Brain microvascular endothelial cell (primary cell): Measurements from ENCODE around the gene MECP2.

Source experiments
- DNase-seq: peaks from one replicate; pipeline ENCODE4 v3.0.0-alpha.2; 2020
- H3K27ac ChIP-seq: fragments of 250-450 bp; sonication (Bioruptor Pico); 2 replicates; pipeline ENCODE4 v1.5.1; 2020; ENCODE audit warnings: mild to moderate bottlenecking, moderate library complexity
- H3K27me3 ChIP-seq: fragments of 250-450 bp; sonication (Bioruptor Pico); replicated peaks from 2 replicates; pipeline ENCODE4 v1.5.1; 2020; ENCODE audit warnings: mild to moderate bottlenecking
- H3K36me3 ChIP-seq: fragments of 250-450 bp; sonication (Bioruptor Pico); replicated peaks from 2 replicates; pipeline ENCODE4 v1.5.1; 2020; ENCODE audit warnings: mild to moderate bottlenecking
- H3K4me3 ChIP-seq: 2 replicates; pipeline ENCODE4 v1.5.1; 2011; ENCODE audit warnings: low read depth, mild to moderate bottlenecking, control low read depth, low read length, moderate library complexity
- in situ Hi-C: cut with HindIII; loops from 2 replicates; pipeline ENCODE4 v1.10.0; 2017; ENCODE audit warnings: low sequenced_read_pairs, low pct_ligation_motif_present
- TF ChIP-seq, protein P1 (sequence below): IDR thresholded peaks from 2 replicates; pipeline ENCODE4 v1.5.1; 2011; ENCODE audit warnings: low read depth, mild to moderate bottlenecking, moderate library complexity, low read length, control low read depth, inconsistent platforms; ENCODE audit errors: missing control alignments

Gene MECP2

DNA sequence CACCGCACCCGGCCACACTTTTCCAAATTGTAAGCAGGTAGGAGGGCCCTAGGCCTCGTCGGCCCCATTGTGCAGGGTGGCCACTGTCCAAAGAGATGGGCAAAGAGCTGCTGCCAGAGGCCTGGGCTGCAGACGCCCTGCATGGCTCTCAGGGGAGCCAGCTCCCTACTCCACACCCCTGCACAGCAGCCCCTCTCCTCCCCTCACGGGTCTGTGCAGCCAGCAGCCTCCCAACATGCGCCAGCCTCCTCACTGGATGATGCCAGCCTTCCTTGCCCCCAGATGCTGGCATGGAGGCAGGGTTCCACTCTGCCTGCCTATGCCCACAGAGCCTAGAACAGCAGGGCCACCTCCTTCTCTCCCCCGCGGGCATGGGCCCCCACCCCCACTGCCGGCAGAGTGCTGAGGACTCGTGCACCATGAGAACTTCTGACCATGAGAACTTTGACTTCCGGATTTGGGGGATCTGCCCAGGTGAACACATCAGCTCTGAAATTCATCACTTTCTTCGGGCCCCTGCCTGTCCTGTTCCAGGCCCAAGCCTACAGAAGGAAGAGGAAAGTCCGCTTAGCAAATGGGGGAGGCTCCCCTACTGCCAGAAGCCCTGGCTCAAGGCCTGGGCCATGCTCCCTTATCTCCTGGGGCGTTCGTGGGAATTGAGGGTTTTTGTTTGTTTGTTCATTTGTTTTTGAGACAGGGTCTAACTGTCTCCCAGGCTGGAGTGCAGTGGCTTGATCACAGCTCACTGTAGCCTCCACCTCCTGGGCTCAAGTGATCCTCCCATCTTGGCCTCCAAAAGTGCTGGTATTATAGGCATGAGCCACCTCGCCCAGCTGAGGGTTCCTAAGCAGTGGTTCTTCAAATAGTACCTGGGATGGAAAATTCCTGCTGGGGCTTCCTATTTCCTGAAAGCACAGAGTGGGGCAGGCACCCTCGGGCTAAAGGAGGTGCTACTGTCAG, 85.9 kb downstream of the MECP2 start:
- DNase-seq: no peak
- in situ Hi-C loops: no loop called here
- Histone ChIP-seq H3K27me3 (no peaks in the 10 kb centered on the region), H3K36me3 (peaks cover 3% of the 10 kb centered on the region), H3K4me3 (no peak overlapping the region), H3K27ac (no peak overlapping the region)
- TF ChIP-seq, protein P1, sequence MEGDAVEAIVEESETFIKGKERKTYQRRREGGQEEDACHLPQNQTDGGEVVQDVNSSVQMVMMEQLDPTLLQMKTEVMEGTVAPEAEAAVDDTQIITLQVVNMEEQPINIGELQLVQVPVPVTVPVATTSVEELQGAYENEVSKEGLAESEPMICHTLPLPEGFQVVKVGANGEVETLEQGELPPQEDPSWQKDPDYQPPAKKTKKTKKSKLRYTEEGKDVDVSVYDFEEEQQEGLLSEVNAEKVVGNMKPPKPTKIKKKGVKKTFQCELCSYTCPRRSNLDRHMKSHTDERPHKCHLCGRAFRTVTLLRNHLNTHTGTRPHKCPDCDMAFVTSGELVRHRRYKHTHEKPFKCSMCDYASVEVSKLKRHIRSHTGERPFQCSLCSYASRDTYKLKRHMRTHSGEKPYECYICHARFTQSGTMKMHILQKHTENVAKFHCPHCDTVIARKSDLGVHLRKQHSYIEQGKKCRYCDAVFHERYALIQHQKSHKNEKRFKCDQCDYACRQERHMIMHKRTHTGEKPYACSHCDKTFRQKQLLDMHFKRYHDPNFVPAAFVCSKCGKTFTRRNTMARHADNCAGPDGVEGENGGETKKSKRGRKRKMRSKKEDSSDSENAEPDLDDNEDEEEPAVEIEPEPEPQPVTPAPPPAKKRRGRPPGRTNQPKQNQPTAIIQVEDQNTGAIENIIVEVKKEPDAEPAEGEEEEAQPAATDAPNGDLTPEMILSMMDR: no peak

DNA sequence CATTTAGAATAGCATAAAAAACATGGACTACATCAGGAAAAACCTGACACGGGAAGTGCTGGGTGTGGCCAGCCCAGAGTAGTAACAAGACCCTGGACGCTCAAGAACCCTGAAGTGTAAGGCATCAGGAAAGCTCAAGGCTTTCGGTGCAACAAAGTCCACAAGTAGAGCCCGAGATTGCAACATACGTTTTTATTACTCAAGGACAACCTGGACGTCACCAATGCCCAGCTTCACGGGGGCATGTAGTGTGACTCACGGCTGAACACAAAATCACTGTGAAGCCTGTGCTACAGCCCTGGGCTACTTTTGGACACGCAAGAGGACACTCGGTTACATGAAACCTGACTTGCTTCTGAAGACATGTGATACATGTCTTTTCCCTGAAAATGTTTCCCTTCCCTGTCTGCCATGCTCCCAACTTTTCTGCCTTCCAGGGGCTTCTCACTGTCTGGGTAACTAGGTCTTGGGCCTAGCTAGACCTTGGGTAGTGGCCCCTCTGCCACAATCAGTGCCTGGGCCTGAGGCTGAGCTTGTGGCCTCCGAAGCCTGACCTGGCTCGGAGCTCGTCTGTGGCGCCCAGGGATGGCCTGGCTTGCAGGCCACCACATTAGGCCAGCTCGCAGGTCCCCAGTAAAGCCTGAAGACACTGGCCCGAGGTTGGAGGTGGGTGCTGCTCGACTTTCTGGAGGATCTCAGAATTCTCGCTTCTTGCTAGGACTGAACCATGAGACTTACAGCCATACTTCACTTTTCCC, 87.0 kb downstream of the MECP2 start:
- TF ChIP-seq, protein P1: no peak

DNA sequence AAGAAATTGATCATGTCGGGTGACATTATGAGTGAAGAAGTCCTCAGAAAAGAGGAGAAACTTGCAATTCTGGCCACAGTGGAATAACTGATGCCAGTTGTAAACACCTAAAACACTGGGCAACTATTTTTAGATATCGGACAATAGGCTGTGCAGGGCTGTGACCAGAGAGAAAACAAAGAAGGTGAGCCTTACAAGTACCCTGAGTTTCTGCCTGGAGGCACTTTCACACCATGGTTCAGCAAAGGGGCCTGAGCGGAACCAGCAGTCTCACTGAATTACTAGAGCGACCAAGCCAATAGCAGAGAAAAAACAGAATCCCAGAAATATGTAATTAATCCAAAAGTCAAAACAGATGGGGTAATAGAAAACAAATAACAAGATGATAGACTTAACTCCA, 89.0 kb downstream of the MECP2 start:
- Histone ChIP-seq H3K4me3 (no peak overlapping the region), H3K27me3 (no peaks in the 10 kb centered on the region), H3K36me3 (peaks cover 3% of the 10 kb centered on the region), H3K27ac (no peak overlapping the region)
- no peak for DNase-seq
- TF ChIP-seq, protein P1: no peak
- in situ Hi-C loops: no loop called here

More for the DNA sequence above, 87.0 kb downstream of the MECP2 start:
- peaks cover 3% of the 10 kb centered on the region for H3K36me3 ChIP-seq
- no peak for DNase-seq
- in situ Hi-C loops: no loop called here
- H3K27ac ChIP-seq: no peak overlapping the region
- no peaks in the 10 kb centered on the region for H3K27me3 ChIP-seq
- no peak overlapping the region for H3K4me3 ChIP-seq

DNA sequence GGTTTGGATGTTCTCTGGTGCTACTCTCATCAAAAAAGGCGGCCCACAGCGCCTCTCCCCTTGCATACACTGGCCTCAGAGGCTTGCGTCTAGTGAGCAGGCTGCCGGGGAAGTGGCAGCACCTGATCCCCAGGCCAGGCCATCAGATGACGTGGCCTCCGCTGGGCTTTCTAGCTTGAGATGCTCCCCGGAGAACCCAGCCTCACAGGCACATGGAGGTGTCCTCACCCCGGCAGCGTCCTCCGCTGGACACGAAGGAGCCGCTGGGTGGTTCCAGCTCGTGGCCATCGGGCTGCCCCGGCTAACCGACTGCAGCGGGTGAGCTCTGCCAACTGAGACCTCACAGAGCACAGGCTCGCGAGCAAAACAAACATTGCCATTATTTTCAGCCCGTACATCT, 90.6 kb downstream of the MECP2 start:
- Histone ChIP-seq H3K27ac (no peak overlapping the region), H3K4me3 (no peak overlapping the region), H3K27me3 (no peaks in the 10 kb centered on the region), H3K36me3 (peaks cover 3% of the 10 kb centered on the region)
- TF ChIP-seq, protein P1: no peak
- in situ Hi-C loops: no loop called here
- DNase-seq: no peak

DNA sequence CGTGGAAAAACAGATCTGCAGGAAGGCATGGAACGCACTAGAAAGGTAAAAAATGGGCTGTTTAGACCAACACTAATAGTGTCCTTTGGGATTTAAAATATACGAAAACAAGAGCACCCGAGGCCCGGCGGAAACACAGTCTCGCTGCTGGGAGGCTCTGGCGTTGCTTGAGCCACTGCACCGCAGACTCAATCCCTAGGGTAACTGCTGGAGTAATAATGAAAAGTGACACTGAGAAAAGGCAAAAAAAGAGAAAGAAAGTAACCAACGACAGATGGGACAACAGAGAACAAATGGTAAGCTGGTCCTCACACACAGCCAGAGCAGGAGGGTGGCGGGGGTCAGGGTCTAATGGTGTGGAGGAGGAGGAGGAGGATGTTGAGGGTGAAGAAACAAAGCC, 93.2 kb downstream of the MECP2 start:
- Histone ChIP-seq H3K36me3 (no peaks in the 10 kb centered on the region), H3K27me3 (no peaks in the 10 kb centered on the region), H3K27ac (no peak overlapping the region), H3K4me3 (no peak overlapping the region)
- TF ChIP-seq, protein P1: no peak
- in situ Hi-C loops: no loop called here
- DNase-seq: no peak
